Adrenal gland (tissue), 5 donors: ENCODE results near the gene MYL9.

ENCODE experiments used
- POLR2A ChIP-seq, 2 donors: fragments of 450-650 bp; IDR thresholded peaks; one replicate each; pipeline ENCODE4 v1.6.1; 2017; ENCODE audit warnings: antibody characterized with exemption in 2 of 2, mild to moderate bottlenecking in 2 of 2, moderate library complexity in 1 of 2
- TF ChIP-seq, protein P1 (sequence below), 6 experiments: fragments of 450-650 bp in 4 of 6; fragments of 200-600 bp in 2 of 6; sonication (generic) in 1 of 6; IDR thresholded peaks; 1 replicate in 5 of 6; 2 replicates in 1 of 6; pipeline versions ENCODE4 v1.5.1 to v1.8.0; 2016 to 2021; ENCODE audit warnings: antibody characterized with exemption in 6 of 6, mild to moderate bottlenecking in 2 of 6, moderate library complexity in 1 of 6
- donor health status: DM: no; HTN: no; CAD: no.

DNA sequence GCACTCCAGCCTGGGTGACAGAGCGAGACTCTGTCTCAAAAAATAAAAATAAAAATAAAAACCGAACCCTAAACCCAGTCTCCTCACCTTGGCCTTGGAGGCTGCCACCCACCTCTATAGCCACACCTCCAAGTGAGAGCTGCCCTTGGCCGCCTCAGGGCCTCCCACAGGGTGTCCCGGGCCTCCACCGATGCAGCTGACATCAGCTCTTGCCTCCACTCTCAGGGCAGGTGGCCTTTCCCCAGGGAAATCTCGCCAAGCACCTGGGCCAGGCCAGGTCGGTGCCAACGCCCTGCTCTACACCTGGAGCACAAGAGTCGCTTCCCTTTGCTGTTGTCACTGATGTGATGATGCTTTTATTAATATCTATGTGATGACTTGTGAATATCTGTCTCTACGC, 8.9 kb upstream of the MYL9 start:
- TF ChIP-seq, protein P1, sequence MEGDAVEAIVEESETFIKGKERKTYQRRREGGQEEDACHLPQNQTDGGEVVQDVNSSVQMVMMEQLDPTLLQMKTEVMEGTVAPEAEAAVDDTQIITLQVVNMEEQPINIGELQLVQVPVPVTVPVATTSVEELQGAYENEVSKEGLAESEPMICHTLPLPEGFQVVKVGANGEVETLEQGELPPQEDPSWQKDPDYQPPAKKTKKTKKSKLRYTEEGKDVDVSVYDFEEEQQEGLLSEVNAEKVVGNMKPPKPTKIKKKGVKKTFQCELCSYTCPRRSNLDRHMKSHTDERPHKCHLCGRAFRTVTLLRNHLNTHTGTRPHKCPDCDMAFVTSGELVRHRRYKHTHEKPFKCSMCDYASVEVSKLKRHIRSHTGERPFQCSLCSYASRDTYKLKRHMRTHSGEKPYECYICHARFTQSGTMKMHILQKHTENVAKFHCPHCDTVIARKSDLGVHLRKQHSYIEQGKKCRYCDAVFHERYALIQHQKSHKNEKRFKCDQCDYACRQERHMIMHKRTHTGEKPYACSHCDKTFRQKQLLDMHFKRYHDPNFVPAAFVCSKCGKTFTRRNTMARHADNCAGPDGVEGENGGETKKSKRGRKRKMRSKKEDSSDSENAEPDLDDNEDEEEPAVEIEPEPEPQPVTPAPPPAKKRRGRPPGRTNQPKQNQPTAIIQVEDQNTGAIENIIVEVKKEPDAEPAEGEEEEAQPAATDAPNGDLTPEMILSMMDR (IDR thresholded peaks at IDR 0.05) = no peak
- TF ChIP-seq POLR2A (IDR thresholded peaks at IDR 0.05) = no peak
